Stomach (tissue), 4 donors: Measurements from ENCODE around the gene KCNN2.

Experiments
- POLR2AphosphoS5 ChIP-seq, 3 donors: sonication (generic); formaldehyde crosslinking; IDR thresholded peaks; one replicate each; pipeline ENCODE4 v1.6.1; 2016; ENCODE audit warnings: antibody characterized with exemption in 3 of 3
- TF ChIP-seq, protein P1 (sequence below), 7 experiments: fragments of 450-650 bp in 4 of 7; fragments of 200-600 bp in 3 of 7; sonication (generic) in 3 of 7; IDR thresholded peaks; one replicate each; pipeline ENCODE4 v1.5.1; 2016 to 2019; ENCODE audit warnings: antibody characterized with exemption in 7 of 7, control low read depth in 2 of 7, mild to moderate bottlenecking in 1 of 7

DNA sequence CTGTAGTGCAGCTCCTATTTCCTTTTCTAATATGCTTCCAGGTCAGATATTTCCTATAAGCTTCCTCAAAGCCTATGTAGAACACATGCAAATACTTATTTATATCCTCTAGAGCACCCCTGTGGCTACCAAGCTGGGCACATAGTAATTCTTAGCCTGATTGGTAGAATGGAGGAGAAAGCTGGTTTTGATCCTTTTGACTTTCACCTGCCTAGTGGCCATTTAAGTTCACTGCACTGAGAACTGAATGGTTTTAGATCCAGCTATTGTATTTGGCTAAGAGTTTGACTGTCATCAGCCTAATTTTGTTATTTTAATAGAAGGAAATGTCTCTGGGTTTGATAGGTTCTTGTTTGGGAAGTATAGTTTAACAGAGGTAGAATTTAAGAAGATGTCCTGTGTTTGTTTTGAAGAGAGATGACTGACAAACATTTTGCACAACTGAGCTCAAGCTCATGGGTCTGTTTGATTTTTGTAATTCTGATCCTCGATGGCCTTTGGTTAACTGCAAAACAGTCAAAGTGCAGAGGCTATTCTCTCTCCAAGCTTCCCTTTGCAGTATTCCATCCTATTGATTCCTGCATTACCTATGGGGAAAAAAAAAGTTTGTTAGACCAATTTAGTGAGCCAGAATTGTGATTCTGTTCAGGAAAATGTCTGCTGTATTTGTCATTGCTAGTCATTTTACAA, 85.4 kb downstream of the KCNN2 start:
- TF ChIP-seq, protein P1, sequence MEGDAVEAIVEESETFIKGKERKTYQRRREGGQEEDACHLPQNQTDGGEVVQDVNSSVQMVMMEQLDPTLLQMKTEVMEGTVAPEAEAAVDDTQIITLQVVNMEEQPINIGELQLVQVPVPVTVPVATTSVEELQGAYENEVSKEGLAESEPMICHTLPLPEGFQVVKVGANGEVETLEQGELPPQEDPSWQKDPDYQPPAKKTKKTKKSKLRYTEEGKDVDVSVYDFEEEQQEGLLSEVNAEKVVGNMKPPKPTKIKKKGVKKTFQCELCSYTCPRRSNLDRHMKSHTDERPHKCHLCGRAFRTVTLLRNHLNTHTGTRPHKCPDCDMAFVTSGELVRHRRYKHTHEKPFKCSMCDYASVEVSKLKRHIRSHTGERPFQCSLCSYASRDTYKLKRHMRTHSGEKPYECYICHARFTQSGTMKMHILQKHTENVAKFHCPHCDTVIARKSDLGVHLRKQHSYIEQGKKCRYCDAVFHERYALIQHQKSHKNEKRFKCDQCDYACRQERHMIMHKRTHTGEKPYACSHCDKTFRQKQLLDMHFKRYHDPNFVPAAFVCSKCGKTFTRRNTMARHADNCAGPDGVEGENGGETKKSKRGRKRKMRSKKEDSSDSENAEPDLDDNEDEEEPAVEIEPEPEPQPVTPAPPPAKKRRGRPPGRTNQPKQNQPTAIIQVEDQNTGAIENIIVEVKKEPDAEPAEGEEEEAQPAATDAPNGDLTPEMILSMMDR (IDR thresholded peaks at IDR 0.05) = no peak
- no peak for TF ChIP-seq POLR2AphosphoS5 (IDR thresholded peaks at IDR 0.05)
